K562 (cell line): Measurements from ENCODE around the gene ZC3H18. TPM values are rescaled to one million over a fixed set of nuclear protein-coding genes. Genes with fewer than 3 reads are reported as not detected.

Experiments used
- ARID1B ChIP-seq: fragments of 450-650 bp; IDR thresholded peaks from 2 replicates; pipeline ENCODE4 v1.6.1; 2016; ENCODE audit warnings: antibody characterized with exemption, mild to moderate bottlenecking, inconsistent platforms
- CXXC5 ChIP-seq: fragments of 250-450 bp; sonication (Bioruptor Pico); IDR thresholded peaks from 2 replicates; pipeline ENCODE4 v1.8.0; 2022; ENCODE audit warnings: inconsistent platforms, mild to moderate bottlenecking, moderate library complexity
- EP400 ChIP-seq: fragments of 450-650 bp; IDR thresholded peaks from 2 replicates; pipeline ENCODE4 v1.6.1; 2017; ENCODE audit warnings: antibody characterized with exemption, mild to moderate bottlenecking, moderate library complexity
- FOXM1 ChIP-seq, 2 experiments: fragments of 450-650 bp in 1 of 2; sonication (generic) in 1 of 2; formaldehyde crosslinking in 1 of 2; IDR thresholded peaks; 2 replicates each; pipeline versions ENCODE4 v1.6.1 to v1.9.0; 2017 to 2022; ENCODE audit warnings: low read depth in 2 of 2, mild to moderate bottlenecking in 2 of 2, missing genetic modification reagents in 1 of 2, moderate library complexity in 1 of 2
- MIER1 ChIP-seq: fragments of 450-650 bp; IDR thresholded peaks from 2 replicates; pipeline ENCODE4 v1.6.1; 2016; ENCODE audit warnings: antibody characterized with exemption, mild to moderate bottlenecking, low read depth
- NR2C1 ChIP-seq, 2 experiments: fragments of 450-650 bp; IDR thresholded peaks; 2 replicates each; pipeline ENCODE4 v1.6.1; 2017; ENCODE audit warnings: mild to moderate bottlenecking in 2 of 2, antibody characterized with exemption in 1 of 2, inconsistent platforms in 1 of 2, missing compliant biosample characterization in 1 of 2, missing genetic modification characterization in 1 of 2
- SNAPC5 ChIP-seq: fragments of 250-450 bp; sonication (Bioruptor Pico); IDR thresholded peaks from 2 replicates; pipeline ENCODE4 v1.8.0; 2021; ENCODE audit warnings: moderate library complexity, mild to moderate bottlenecking, inconsistent platforms
- SUPT5H ChIP-seq: fragments of 450-650 bp; IDR thresholded peaks from 2 replicates; pipeline ENCODE4 v1.6.1; 2016
- TEAD1 ChIP-seq, 2 experiments: fragments of 450-650 bp in 1 of 2; sonication (generic) in 1 of 2; formaldehyde crosslinking; IDR thresholded peaks; 2 replicates each; pipeline versions ENCODE4 v1.4.0 to v1.8.0; 2020 to 2022; ENCODE audit warnings: mild to moderate bottlenecking in 2 of 2, missing genetic modification reagents in 1 of 2
- TRIM24 ChIP-seq, 2 experiments: fragments of 450-650 bp; IDR thresholded peaks; 2 replicates each; pipeline ENCODE4 v1.6.1; 2016
- ZEB2 ChIP-seq: fragments of 450-650 bp; IDR thresholded peaks from 2 replicates; pipeline ENCODE4 v1.6.1; 2016
- ZNF75A ChIP-seq: fragments of 450-650 bp; formaldehyde crosslinking; IDR thresholded peaks from 2 replicates; pipeline ENCODE4 v1.4.0; 2020; ENCODE audit warnings: mild to moderate bottlenecking
- polyA plus RNA-seq, 8 experiments: library from polyadenylated mRNA; depleted of rRNA in 4 of 8; stranded (reverse) in 5 of 8; unstranded in 3 of 8; fragments of >200 nt; fragmentation: Nextera tagmentation in 2 of 8; fragmentation: Illumina TruSeq in 1 of 8; extraction: Ambion mirVana in 2 of 8; extraction: Trizol in 1 of 8; gene quantifications; 2 replicates each; pipeline versions ENCODE4 v1.2.1 to v1.2.3, GENCODE V29; 2011 to 2014; ENCODE audit warnings: inconsistent platforms in 1 of 8, missing spikeins in 1 of 8
- total RNA-seq, 7 experiments: library from RNA; depleted of rRNA in 6 of 7; stranded (reverse); fragments of >200 nt in 6 of 7; fragmentation: Illumina TruSeq in 2 of 7; extraction: Trizol in 2 of 7; gene quantifications; 2 replicates each; pipeline versions ENCODE4 v1.2.1 to v1.2.3, GENCODE V29; 2011 to 2021; ENCODE audit warnings: low replicate concordance in 1 of 7
- TF ChIP-seq, protein P1 (sequence below): fragments of 450-650 bp; conservative IDR thresholded peaks from 2 replicates; pipeline ENCODE4 v1.6.1; 2016; ENCODE audit warnings: missing genetic modification characterization, low read depth, mild to moderate bottlenecking, missing compliant biosample characterization, moderate library complexity

Gene ZC3H18
- total and polyA plus RNA-seq, 9 of the 15 experiments (the other 6 are each of a cell fraction or from before 2014, with no cell fraction given): 1.7 to 88.7 (median 26.9) TPM

GRCh38 chr16:88662843-88663606, 92.8 kb downstream of the ZC3H18 start, which contains the start of gene MVD (continued):
- TF ChIP-seq FOXM1 (IDR thresholded peaks at IDR 0.05; ENCODE audit: low read depth) (no peak), FOXM1 (CRISPR knock-in tag; IDR thresholded peaks at IDR 0.05; ENCODE audit: low read depth) (0 out of 2 replicates have a peak, but pooled peaks have one; percentile 75), ZNF75A (CRISPR knock-in tag) (no peak), ARID1B (no peak), NR2C1 (IDR thresholded peaks at IDR 0.05) (peak; percentile 96), NR2C1 (tag; IDR thresholded peaks at IDR 0.05) (peak; percentile 93), TRIM24 (IDR thresholded peaks at IDR 0.05) (no peak), SNAPC5 (CRISPR knock-in tag) (no peak), SUPT5H (peak; percentile 96), EP400 (peak; percentile 82; the same call in 1 of the 2 replicates), MIER1 (no peak), TEAD1 (CRISPR knock-in tag; IDR thresholded peaks at IDR 0.05) (peak in 1 of 2 experiments; percentile 53; a peak in 1 of 4 replicates), ZEB2 (no peak), CXXC5 (CRISPR knock-in tag) (peak; percentile 99)
- TF ChIP-seq, protein P1, sequence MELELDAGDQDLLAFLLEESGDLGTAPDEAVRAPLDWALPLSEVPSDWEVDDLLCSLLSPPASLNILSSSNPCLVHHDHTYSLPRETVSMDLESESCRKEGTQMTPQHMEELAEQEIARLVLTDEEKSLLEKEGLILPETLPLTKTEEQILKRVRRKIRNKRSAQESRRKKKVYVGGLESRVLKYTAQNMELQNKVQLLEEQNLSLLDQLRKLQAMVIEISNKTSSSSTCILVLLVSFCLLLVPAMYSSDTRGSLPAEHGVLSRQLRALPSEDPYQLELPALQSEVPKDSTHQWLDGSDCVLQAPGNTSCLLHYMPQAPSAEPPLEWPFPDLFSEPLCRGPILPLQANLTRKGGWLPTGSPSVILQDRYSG (tag): no peak
